NCI-H446 (cell line): ENCODE data around the gene ERN1.

ENCODE experiments used
- DNase-seq, 2 experiments: peaks; one replicate each; lab custom pipeline; 2025; lab: John Stamatoyannopoulos, UW

The ERN1 gene

GRCh38 chr17:64004218-64004770 is 125.7 kb downstream of the ERN1 start:
- no peak for DNase-seq

GRCh38 chr17:64003526-64004121 is 126.3 kb downstream of the ERN1 start:
- no peak for DNase-seq

DNA sequence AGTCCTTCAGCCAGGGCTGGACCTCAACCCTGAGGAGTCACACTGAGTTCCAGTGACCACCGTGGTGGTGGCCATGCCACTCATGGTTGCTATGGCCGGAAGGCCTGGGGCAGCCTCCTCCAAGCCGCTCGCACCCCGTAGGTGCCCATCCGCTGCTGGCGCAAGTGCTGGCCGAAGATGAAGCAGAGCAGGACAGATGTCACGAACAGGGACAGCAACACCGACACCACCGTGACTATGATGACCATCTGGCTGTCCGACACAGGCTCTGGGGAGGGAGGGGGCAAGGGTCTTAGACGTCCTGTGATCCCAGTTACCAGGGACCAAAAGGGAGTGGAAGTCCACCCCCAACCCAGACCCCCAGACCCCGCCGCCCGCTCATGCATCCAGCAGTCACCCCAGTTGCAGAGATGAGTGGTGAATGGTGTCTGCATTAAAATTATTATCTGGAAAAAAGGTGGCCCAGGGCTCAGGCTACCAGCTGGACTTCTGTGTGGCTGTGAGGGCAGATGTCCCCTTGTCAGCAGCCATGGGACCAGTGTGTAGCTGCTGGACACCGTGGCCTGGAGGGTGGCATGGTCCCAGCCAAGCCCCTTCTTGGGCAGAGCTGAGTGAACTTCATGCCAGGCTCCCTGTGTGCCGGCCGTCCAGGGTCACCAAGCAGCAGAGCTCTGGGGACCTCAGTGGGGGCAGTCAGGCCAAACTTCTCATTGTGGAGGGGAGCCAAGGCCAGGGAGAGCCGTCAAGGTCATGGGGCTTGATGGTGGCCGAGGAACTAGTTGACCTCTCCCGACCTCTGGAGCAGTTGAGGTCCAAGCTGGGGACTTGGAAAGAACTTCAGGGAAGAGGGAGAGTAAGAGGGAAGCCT is 127.1 kb downstream of the ERN1 start:
- no peak for DNase-seq

DNA sequence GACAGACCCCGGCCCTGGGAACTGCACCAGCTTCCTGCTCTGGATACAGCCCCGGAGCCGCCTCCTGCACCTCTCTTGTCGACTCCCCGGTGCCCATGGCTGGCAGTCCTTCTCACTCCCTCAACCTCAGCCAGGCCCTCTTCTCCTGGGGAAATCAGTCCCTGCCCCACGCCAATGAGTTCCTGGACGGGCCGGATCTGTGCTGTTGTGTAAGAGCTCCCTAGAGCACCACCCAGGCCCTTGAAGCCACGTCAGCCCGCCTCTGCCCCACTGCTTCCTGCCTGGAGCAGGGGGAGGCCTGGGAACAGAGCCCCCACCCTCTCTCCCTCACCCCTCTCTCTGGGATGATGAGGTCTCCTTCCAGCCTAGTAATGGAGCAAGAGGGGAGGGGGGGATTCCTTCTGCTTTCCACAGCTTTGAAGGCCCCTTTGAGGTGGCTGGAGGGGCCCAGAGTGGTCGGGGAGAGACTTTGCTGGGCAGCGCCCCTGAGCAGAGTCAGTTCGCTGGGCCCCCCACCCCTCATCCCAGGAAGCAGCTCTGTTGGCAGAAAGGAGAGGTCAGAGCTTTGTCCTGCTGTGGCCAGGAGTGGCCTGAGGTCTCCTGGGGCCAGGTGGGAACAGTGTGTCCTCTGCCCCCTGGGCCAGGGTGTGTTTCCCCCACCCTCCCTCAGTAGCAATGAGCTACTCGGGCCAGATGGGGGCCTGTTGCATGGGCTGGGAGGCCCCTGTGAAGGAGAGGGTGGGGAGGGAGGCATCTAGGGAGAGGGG is 128.0 kb downstream of the ERN1 start:
- DNase-seq, result no peak

DNA sequence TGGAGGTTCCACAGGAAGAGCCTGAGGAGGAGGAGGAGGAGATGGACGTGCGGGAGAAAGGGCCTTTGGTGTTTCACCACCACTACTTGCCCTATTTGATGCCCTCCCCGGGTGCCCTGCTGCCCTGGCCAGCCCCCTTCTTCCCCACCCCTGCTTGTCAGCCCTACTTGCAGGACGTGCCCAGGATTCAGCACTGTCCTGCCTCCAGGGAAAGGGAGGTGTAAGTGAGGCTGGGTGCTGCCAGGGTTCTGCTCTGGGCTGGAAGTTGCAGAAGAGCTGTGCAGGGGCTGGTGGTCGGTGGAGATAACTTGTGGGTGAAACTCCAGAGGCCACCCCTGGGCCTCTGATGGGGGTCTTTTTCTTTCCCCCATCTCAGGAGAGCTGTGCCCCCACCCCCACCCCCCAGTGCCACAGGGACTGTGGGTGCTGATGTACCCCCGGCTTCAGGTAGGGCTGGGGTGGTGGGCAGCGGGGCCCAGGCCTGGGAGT is 128.8 kb downstream of the ERN1 start:
- DNase-seq, result no peak

GRCh38 chr17:63999680-64000531 is 130.0 kb downstream of the ERN1 start:
- no peak for DNase-seq

DNA sequence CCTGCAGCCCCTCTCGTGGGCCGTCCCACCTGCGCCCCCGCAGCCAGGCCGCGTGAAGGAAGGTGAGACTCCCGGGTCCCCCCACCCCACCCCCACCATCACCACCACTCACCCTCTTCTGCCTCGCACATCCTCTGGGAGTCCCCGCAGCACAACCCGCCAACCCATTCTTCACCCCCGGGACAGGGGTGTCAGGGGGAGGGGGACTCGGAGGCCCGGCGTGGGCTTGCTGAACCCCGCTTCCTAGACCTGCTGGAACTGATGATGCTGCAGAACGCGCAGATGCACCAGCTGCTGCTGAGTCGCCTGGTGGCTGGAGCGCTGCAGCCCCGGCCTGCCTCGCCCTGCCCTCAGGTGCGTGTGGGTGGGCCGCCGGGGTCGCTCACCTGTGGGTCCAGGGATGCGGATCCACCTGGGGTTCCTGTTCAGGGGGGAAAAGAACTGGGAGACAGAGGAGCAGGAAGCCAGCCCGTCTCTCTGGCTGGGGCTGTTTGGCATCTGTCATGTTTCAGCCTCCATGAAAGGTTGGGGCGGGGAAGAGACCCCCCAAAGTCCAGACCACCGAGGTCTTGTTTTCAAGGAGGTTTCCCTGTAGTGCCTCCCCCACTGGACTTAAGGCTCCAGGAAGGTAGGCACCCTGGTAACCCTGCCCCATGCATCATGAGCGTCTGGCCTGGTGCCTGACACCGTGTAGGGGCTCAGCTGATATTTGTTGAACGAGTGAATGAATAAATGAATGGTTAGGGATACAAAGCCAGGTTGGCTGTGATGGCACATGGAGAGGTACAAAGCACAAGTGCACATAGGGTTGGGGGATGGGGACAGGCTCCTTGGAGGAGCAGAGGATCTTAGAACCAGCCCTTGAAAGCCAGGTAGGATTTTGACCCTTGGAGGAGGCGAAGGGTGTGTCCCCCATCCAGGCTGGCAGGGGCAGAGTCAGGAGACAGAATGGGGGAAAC is 130.9 kb downstream of the ERN1 start:
- DNase-seq, result no peak

GRCh38 chr17:63998050-63998720 is 131.8 kb downstream of the ERN1 start, which contains the start of gene PRR29:
Gene PRR29 (plus strand): TSS chr17:63998351. CDS start chr17:63998365, 14 bp downstream.
- peak; percentile 28 to 54 for DNase-seq

- no peak for DNase-seq
Measured at GRCh38 chr17:63997341-63998048, 132.4 kb downstream of the ERN1 start.

GRCh38 chr17:63996430-63997182 is 133.3 kb downstream of the ERN1 start:
- DNase-seq, result no peak

GRCh38 chr17:63995626-63996025 is 134.3 kb downstream of the ERN1 start:
- no peak for DNase-seq

GRCh38 chr17:63993368-63993985 is 136.5 kb downstream of the ERN1 start:
- no peak for DNase-seq

DNA sequence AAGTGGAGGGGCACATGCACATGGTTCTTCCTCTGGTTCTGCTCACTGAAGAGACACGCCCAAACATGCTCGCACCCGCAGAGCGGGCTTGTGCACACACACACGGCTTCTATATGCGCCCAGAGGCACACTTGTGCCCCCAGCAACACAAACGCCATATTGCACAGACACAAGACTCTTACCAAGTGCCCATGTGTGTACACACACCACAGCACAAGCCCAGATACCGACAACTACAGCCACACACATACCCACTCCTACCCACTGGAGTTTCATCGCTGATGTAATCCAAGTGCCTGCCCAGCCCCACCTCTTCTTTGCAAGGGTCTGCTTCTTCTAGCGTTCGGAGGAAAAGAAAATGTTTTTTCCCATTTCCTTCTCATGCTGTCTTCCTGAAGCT is 138.3 kb downstream of the ERN1 start:
- no peak for DNase-seq

DNA sequence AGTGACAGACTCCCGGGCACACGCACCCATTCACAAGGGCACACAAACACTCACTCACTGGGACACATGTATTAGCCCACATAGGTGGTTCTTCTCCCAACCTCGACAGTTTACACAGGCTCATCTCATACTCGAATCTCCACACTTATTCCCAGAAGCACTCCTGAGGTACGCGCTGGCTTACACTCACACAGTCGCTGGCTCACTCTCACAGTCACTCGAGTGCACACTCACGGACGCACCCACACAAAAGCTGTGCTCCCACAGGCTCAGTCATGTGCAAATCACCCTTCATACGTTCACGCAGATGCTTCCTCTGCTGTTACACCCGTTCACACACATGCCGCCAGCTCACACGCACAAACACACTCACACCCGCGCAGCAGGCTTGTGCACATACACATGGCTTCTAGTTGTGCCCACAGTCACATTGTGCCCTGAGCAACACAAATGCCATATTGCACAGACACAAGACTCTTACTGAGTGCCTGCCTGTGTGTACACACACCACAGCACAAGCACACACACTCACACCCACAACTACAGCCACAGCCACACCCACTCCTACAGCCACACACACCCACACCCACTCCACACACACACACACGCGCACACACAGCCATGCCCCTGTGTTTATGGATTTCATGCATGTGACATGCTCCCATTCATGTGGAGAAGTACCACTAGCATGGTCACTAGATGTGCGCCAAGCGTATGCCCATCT is 140.2 kb downstream of the ERN1 start:
- no peak for DNase-seq
